ENCODE data around the gene TIMP4.

- TF ChIP-seq, protein P1, sequence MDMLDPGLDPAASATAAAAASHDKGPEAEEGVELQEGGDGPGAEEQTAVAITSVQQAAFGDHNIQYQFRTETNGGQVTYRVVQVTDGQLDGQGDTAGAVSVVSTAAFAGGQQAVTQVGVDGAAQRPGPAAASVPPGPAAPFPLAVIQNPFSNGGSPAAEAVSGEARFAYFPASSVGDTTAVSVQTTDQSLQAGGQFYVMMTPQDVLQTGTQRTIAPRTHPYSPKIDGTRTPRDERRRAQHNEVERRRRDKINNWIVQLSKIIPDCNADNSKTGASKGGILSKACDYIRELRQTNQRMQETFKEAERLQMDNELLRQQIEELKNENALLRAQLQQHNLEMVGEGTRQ (IDR thresholded peaks at IDR 0.05; ENCODE audit: low read depth, low read length): no peak
- TF ChIP-seq, protein P2, sequence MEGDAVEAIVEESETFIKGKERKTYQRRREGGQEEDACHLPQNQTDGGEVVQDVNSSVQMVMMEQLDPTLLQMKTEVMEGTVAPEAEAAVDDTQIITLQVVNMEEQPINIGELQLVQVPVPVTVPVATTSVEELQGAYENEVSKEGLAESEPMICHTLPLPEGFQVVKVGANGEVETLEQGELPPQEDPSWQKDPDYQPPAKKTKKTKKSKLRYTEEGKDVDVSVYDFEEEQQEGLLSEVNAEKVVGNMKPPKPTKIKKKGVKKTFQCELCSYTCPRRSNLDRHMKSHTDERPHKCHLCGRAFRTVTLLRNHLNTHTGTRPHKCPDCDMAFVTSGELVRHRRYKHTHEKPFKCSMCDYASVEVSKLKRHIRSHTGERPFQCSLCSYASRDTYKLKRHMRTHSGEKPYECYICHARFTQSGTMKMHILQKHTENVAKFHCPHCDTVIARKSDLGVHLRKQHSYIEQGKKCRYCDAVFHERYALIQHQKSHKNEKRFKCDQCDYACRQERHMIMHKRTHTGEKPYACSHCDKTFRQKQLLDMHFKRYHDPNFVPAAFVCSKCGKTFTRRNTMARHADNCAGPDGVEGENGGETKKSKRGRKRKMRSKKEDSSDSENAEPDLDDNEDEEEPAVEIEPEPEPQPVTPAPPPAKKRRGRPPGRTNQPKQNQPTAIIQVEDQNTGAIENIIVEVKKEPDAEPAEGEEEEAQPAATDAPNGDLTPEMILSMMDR (conservative IDR thresholded peaks at IDR 0.05; ENCODE audit: low read depth, low read length): no peak
- TF ChIP-seq SMC3 (IDR thresholded peaks at IDR 0.05; ENCODE audit: low read depth, low read length) (no peak), FOS (IDR thresholded peaks at IDR 0.05; ENCODE audit: low read depth, low read length) (no peak), CHD1 (IDR thresholded peaks at IDR 0.05; ENCODE audit: low read depth, low read length) (no peak), POLR2A (IDR thresholded peaks at IDR 0.05; ENCODE audit: low read depth, low read length) (no peak), MAFK (IDR thresholded peaks at IDR 0.05; ENCODE audit: low read depth, low read length) (no peak), MXI1 (IDR thresholded peaks at IDR 0.05; ENCODE audit: borderline replicate concordance, low read depth, low read length) (no peak), CEBPB (IDR thresholded peaks at IDR 0.05; ENCODE audit: low read depth, low read length) (no peak)
Observed at GRCh38 chr3:12159227-12159601, 502 bp upstream of the TIMP4 start.
